OCI-LY7 (cell line): Measurements from ENCODE around the gene FLG2. TPM values are rescaled to one million over a fixed set of nuclear protein-coding genes. Genes with fewer than 3 reads are reported as not detected.

Source experiments
- BruUV-seq: library from RNA; stranded (reverse); fragments of 400-500 nt; replicated peaks from 2 replicates; lab custom pipeline; 2021; lab: Mats Ljungman, UMichigan
- CTCF ChIA-PET: fragments of 300-600 bp; sonication (Branson Sonifier 250); formaldehyde crosslinking; loops from one replicate; lab custom pipeline; 2022; ENCODE audit warnings: antibody characterized with exemption; ENCODE audit not compliant: unreplicated experiment; lab: Charles Lee
- POLR2A ChIA-PET: fragments of 300-600 bp; sonication (Branson Sonifier 250); formaldehyde crosslinking; loops from one replicate; lab custom pipeline; 2022; ENCODE audit warnings: antibody characterized with exemption; lab: Charles Lee
- DNase-seq: peaks from one replicate; pipeline ENCODE4 v3.0.0-alpha.2; 2015; ENCODE audit warnings: low spot score
- H2AFZ ChIP-seq: fragments of 200-600 bp; sonication (generic), shearing (Covaris generic); 2 replicates; pipeline ENCODE4 v1.6.1; 2014; ENCODE audit warnings: mild to moderate bottlenecking, antibody characterized with exemption, low read length, moderate library complexity
- H3K27ac ChIP-seq: fragments of 200-600 bp; sonication (generic); 2 replicates; pipeline ENCODE4 v1.5.1; 2014; ENCODE audit warnings: mixed run types, low read depth, mild to moderate bottlenecking, moderate library complexity, low read length, inconsistent platforms; ENCODE audit not compliant: poor library complexity, severe bottlenecking
- H3K36me3 ChIP-seq: fragments of 200-600 bp; sonication (generic); 2 replicates; pipeline ENCODE4 v1.6.1; 2014; ENCODE audit warnings: mild to moderate bottlenecking, antibody characterized with exemption, low read length, moderate library complexity, mixed read lengths; ENCODE audit not compliant: insufficient read depth
- H3K4me1 ChIP-seq: fragments of 200-600 bp; sonication (generic); 2 replicates; pipeline ENCODE4 v1.5.1; 2014; ENCODE audit warnings: mild to moderate bottlenecking, low read length; ENCODE audit not compliant: insufficient read depth, poor library complexity, severe bottlenecking
- H3K4me2 ChIP-seq: fragments of 200-600 bp; sonication (generic); 2 replicates; pipeline ENCODE4 v1.6.1; 2014; ENCODE audit warnings: mild to moderate bottlenecking, low read length
- H3K4me3 ChIP-seq: fragments of 200-600 bp; sonication (generic); 2 replicates; pipeline ENCODE4 v1.5.1; 2014; ENCODE audit warnings: mild to moderate bottlenecking, low read depth, low read length; ENCODE audit not compliant: poor library complexity, severe bottlenecking
- H3K79me2 ChIP-seq: fragments of 200-600 bp; sonication (generic); 2 replicates; pipeline ENCODE4 v1.6.1; 2016; ENCODE audit warnings: low read depth, mild to moderate bottlenecking, low read length, moderate library complexity, mixed read lengths; ENCODE audit not compliant: insufficient read depth
- H3K9me2 ChIP-seq: fragments of 200-600 bp; sonication (generic); 2 replicates; pipeline ENCODE4 v1.6.1; 2016; ENCODE audit warnings: mild to moderate bottlenecking, low read length, mixed read lengths; ENCODE audit not compliant: insufficient read depth
- H3K9me3 ChIP-seq: fragments of 200-600 bp; sonication (generic); 2 replicates; pipeline ENCODE4 v1.6.1; 2014; ENCODE audit warnings: mild to moderate bottlenecking, mixed run types, low read length, mixed read lengths
- H4K20me1 ChIP-seq: fragments of 200-600 bp; sonication (generic); 2 replicates; pipeline ENCODE4 v1.6.1; 2014; ENCODE audit warnings: mild to moderate bottlenecking, antibody characterized with exemption, low read length, moderate library complexity, mixed read lengths; ENCODE audit not compliant: insufficient read depth
- EZH2phosphoT487 ChIP-seq: fragments of 200-600 bp; sonication (generic); IDR thresholded peaks from 2 replicates; pipeline ENCODE4 v1.6.1; 2018; ENCODE audit warnings: low read depth, borderline replicate concordance, mild to moderate bottlenecking, mixed run types, antibody characterized with exemption, low read length, moderate library complexity, mixed read lengths
- intact Hi-C: fragments of 100-400 bp; cut with micrococcal nuclease; formaldehyde crosslinking; loops from one replicate; pipeline ENCODE4 v1.10.0; 2022; ENCODE audit not compliant: unreplicated experiment
- total RNA-seq, 2 experiments: library from RNA; depleted of rRNA in 1 of 2; stranded (reverse); fragments of >200 nt in 1 of 2; shearing (Covaris generic) in 1 of 2; gene quantifications; 2 replicates each; pipeline ENCODE4 v1.2.3, GENCODE V29; 2014 to 2022
- TF ChIP-seq, protein P1 (sequence below): fragments of 200-600 bp; sonication (generic); conservative IDR thresholded peaks from 2 replicates; pipeline ENCODE4 v1.5.1; 2014; ENCODE audit warnings: mild to moderate bottlenecking, antibody characterized with exemption, low read length, moderate library complexity, mixed read lengths

The FLG2 gene
- total RNA-seq, 2 experiments from 2014 or later: not detected

DNA sequence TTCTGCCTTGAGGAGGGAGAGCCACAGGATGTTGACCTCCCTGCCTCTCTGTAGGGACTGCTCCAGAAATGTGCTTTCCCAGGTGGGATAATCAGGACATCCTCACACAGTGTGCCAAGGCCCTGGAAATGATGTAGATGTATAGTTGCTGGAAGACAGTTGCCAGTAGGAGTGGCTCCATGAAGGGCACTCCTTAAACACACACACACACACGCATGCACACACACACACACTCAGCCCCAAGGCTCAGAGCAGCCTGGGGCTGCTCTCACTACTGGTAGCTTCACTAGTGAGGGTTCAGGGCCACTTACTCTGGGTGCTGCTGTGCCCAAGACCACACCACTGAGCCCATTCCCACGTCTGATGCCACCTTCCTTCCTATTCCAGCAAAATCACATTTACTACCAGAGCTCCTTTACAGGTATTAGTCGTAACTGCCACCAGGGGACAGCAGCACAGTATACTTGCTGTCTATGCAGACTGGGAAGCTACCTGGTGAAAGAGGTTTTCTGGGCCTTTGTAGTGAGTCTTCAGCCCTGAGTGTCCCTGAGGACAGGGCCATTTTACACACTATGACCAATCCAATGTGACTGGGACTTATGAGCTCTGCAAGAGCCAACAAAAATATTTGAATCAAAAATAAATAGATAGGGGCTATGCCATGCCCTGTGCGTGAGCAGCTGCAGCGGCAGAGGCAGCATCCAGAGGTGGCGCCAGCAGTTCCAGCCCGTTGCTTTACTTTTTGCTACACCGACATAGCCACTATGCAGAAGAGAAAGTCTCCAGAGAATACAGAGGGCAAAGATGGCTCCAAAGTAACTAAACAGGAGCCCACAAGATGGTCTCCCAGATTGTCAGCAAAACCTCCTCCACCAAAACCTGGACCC, 39.2 kb upstream of the FLG2 start:
- CTCF ChIA-PET: interaction anchor here (1.3 kb wide), 1 partner anchor 60 kb away, joined by 6 read pairs; no protein-coding TSS in a partner anchor
- intact Hi-C loops: loop anchor here (1.0 kb wide), 1 partner anchor 59 kb away; no protein-coding TSS in a partner anchor
- POLR2A ChIA-PET: no interaction called here
- Histone ChIP-seq H3K4me3 (no peak overlapping the region), H3K27ac (no peak overlapping the region), H3K79me2 (no peaks in the 10 kb centered on the region), H3K4me2 (no peak overlapping the region), H2AFZ (no peak overlapping the region), H3K9me3 (no peaks in the 10 kb centered on the region), H4K20me1 (no peaks in the 10 kb centered on the region), H3K4me1 (no peaks in the 10 kb centered on the region), H3K36me3 (no peaks in the 10 kb centered on the region), H3K9me2 (no peaks in the 10 kb centered on the region)
- peak; percentile 3 for DNase-seq
- TF ChIP-seq, protein P1, sequence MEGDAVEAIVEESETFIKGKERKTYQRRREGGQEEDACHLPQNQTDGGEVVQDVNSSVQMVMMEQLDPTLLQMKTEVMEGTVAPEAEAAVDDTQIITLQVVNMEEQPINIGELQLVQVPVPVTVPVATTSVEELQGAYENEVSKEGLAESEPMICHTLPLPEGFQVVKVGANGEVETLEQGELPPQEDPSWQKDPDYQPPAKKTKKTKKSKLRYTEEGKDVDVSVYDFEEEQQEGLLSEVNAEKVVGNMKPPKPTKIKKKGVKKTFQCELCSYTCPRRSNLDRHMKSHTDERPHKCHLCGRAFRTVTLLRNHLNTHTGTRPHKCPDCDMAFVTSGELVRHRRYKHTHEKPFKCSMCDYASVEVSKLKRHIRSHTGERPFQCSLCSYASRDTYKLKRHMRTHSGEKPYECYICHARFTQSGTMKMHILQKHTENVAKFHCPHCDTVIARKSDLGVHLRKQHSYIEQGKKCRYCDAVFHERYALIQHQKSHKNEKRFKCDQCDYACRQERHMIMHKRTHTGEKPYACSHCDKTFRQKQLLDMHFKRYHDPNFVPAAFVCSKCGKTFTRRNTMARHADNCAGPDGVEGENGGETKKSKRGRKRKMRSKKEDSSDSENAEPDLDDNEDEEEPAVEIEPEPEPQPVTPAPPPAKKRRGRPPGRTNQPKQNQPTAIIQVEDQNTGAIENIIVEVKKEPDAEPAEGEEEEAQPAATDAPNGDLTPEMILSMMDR: peak; percentile 61
- TF ChIP-seq EZH2phosphoT487: no peak
- no TSS peak for BruUV-seq

DNA sequence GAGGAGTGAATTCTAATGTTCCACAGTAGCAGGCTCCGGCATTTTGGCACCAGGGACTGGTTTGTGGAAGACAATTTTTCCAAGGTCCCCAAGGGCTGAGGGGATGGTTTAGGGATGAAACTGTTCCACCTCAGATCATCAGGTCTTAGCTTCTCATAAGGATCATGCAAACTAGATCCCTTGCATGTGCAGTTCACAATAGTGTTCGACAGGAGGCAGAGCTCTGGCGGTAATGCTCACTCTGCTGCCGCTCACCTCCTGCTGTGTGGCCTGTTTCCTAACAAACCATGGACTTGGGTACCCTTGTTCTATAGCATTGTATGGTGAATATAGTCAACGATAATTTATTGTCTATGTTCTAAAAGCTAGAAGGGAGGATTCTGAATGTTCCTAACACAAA, 37.7 kb upstream of the FLG2 start:
- POLR2A ChIA-PET: no interaction called here
- H3K9me2 ChIP-seq: no peaks in the 10 kb centered on the region
- DNase-seq: no peak
- CTCF ChIA-PET: no interaction called here
- TF ChIP-seq, protein P1: no peak
- no peak for TF ChIP-seq EZH2phosphoT487
- H2AFZ ChIP-seq: no peak overlapping the region
- no peaks in the 10 kb centered on the region for H4K20me1 ChIP-seq
- H3K79me2 ChIP-seq: no peaks in the 10 kb centered on the region
- no peaks in the 10 kb centered on the region for H3K36me3 ChIP-seq
- BruUV-seq: no TSS peak
- H3K4me2 ChIP-seq: no peak overlapping the region
- no peak overlapping the region for H3K27ac ChIP-seq
- no peak overlapping the region for H3K4me3 ChIP-seq
- intact Hi-C loops: no loop called here
- H3K4me1 ChIP-seq: no peaks in the 10 kb centered on the region
- no peaks in the 10 kb centered on the region for H3K9me3 ChIP-seq

DNA sequence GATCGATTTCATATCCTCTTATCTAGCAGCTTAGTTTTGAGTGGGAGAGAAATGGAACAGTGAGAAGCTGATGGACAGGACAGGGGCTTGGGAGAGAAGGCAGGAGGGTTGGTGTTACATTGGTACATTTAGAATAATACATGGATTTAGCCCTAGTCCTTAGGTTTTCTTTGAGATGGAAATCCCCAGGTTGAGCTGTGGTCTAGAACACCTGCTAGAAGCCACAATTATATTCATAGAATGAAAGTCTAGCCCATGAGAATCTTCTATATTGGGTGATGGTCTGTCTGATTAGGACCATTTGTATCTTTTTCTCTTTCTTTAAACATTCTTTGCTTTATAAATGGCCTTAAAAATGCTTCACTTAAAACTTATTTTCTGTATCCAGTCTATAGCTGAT, 34.3 kb upstream of the FLG2 start:
- CTCF ChIA-PET: no interaction called here
- Histone ChIP-seq H3K9me3 (no peaks in the 10 kb centered on the region), H3K79me2 (no peaks in the 10 kb centered on the region), H3K9me2 (no peaks in the 10 kb centered on the region), H3K4me2 (no peak overlapping the region), H4K20me1 (no peaks in the 10 kb centered on the region), H3K36me3 (no peaks in the 10 kb centered on the region), H3K4me1 (no peaks in the 10 kb centered on the region), H2AFZ (no peak overlapping the region), H3K4me3 (no peak overlapping the region), H3K27ac (no peak overlapping the region)
- no TSS peak for BruUV-seq
- intact Hi-C loops: no loop called here
- POLR2A ChIA-PET: no interaction called here
- TF ChIP-seq, protein P1: no peak
- DNase-seq: no peak
